Measurements from ENCODE around the gene CUX1.

The CUX1 gene

DNA sequence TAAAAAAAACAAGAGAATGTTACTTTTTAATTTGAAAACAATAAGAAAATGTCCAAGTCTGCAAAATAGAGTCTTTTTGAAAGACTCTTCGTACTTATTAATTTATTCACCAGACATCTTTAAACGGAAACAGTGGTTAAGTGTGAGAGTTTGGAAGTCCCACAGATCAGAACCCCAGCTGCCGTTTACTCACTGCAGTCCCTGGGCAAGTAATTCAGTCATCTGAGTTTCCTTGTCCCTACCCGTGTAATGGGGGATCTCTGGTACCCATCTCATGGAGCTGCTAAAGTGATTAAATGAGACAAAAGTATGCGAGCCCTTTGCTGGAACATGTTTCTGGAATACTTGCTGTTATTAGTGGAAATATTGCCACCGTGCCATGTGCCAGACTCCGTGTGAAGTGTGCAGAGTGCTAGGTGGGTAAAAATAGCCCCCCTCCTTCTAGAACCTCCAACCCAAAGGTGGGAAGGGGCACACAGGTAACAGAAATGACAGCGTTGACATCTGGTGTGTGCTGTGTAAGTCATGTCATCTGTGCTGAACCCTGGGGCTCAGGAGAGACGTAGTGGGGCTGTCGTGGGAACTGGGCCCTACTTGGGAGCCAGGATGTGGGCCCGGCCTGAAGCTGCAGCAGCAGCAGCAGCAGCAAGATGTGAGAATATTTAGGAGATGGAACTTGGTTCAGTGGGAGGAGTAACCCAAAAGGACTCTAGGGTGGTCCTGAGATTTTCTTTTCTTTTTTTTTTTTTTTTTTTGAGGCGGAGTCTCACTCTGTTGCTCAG lies 140.5 kb downstream of the CUX1 start:
- no peak for DNase-seq (ENCODE audit: low spot score)

DNA sequence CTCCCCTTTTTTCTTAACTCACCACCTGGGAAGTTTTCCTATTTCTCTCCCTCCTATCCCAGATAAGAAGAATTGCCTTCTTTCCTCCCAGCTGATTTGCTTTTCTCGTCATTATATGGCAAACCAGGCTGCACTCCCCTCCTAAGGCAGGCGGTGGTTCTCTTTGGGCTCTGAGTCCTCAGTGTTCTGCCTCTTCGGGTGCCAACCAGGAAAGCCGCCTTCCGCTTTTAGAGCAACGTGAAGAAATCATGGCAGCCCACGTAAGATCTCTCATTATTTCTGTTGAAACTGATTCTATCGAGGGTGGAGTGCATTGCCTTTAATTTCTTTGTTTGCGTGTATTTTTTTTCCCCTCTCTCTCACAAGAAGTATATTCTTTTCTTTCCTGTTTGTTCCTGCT lies 141.9 kb downstream of the CUX1 start:
- DNase-seq (ENCODE audit: low spot score): no peak

DNA sequence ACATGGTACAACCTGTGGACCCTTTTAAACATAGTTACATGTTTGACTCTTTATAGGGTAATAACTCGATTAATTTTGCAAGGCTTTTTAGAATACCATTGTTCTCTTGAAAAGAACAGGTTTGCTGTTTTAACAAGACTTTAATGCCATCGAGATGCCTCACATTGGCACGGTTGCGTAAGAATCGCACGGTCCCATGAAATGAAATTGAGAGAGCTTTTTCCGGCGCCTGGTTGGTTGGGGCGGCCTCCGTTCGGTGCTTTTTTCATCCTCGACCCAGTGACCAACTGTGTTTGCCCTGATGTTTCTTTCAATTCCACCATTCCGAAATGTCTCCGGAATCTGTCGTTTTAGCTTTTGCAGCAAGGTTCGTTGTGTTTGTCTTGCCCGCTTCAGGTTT lies 142.4 kb downstream of the CUX1 start:
- no peak for DNase-seq (ENCODE audit: low spot score)

DNA sequence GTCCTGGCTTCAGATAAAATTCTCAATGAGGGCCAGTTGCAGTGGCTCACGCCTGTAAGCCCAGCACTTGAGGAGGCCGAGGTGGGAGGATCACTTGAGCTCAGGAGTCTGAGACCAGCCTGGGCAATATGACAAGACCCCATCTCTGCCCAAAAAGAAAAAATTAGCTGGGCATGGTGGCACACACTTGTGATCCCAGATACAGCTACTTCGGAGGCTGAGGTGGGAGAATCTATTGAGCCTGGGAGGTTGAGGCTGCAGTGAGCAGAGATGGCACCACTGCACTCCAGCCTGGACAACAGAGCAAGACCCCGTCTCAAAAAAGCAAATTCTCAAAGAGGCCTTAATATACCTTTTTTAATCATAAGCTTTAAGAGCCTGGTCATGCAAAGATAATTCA lies 142.9 kb downstream of the CUX1 start:
- DNase-seq (ENCODE audit: low spot score): no peak

DNA sequence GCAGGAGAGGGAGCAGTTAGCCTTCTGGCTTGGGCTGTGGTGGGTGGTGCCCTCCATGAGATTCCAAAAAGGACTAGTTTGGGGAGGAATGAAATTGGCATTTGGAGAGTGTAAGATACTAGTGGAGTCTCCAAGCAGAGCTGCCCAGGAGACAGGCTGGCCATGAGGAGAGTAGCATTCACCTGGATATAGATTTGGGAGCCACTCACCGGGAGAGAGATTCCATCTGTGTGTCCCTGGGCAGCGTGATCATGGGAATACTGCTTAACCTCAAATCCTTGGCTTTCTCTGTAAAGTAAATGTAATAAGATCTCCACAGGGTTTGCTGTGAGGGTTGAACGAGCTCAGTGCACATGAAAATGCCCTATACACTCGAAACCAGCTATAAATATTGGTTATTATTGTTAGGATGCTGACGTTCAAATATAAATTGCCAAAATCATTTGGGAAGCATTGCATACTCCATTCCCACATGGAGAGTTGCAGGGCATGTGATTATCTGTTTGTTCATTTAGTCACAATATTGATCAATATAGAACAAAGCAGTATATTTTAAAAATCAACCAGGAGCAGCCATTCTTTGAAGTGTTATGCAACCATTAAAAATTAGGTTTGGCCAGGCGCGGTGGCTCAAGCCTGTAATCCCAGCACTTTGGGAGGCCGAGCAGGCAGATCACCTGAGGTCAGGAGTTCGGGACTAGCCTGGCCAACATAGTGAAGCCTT lies 143.7 kb downstream of the CUX1 start:
- no peak for DNase-seq (ENCODE audit: low spot score)

DNA sequence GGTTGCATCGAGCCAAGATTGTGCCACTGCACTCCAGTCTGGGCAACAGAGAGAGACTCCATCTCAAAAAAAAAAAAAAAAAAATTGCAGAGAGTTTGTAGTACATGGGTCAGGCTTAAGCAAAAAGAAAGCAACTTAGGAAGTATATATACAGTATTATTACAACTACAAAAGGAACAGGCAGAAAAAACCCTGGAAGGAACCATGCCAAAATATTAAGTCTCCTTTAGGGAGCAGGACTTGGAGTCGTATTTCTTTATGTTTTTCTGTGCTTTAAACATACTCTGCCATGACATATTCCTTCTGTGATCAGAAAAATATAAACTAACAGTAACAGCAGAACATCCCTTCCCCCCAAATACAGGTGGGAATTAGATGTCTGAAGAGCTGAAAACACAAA lies 144.4 kb downstream of the CUX1 start:
- DNase-seq (ENCODE audit: low spot score): no peak

DNA sequence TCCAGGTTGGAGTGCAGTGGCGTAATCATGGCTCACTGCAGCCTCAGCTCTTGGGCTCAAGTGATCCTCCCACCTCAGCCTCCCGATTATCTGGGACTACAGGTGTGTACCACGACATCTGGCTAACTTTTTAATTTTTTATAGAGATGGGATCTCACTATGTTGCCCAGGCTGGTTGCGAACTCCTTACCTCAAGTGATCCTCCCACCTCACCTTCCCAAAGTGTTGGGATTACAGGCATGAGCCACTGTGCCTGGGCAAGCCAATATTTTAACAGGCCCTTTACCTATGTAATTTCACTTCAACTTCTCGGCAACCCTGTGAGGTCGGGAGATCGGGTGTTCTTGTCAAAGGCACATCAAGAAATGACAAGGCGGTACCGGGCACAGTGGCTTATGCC lies 146.3 kb downstream of the CUX1 start:
- DNase-seq (ENCODE audit: low spot score): no peak

DNA sequence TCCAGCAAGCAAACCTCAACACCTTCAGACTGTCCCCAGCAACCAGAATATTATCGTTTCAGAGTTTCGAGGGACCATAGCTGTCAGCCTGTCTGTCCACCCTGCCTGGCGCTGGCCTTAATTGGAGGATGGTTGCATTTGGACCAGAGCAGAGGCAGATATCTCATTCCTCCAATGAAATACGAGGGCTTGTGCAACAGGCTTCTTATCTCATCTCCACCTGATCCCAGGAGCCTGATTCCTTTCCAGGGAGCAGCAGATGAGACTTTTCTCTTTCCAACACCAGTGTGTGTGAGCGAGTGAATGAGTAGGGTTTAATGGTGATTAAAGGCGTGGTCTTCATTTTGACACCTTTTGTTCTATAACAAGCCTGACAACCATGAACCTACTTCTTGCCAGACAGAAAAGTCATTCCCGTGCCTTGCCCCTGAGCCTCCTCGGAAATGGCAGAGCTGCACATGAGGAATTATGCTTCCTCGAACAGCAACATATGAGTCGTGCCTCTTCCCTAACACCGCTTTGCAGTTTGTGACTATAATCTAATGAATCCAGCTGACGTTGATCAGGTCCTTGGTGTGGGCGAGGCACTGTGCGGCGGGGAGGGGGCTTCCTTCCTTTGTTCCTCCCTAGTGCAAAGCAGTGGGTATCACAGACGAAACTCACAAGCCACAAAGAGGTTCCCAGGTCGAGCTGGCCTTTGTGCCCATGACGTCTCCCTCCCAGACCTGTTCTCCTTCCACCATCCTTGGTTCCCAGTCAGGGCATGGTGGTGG lies 147.4 kb downstream of the CUX1 start:
- no peak for DNase-seq (ENCODE audit: low spot score)

DNA sequence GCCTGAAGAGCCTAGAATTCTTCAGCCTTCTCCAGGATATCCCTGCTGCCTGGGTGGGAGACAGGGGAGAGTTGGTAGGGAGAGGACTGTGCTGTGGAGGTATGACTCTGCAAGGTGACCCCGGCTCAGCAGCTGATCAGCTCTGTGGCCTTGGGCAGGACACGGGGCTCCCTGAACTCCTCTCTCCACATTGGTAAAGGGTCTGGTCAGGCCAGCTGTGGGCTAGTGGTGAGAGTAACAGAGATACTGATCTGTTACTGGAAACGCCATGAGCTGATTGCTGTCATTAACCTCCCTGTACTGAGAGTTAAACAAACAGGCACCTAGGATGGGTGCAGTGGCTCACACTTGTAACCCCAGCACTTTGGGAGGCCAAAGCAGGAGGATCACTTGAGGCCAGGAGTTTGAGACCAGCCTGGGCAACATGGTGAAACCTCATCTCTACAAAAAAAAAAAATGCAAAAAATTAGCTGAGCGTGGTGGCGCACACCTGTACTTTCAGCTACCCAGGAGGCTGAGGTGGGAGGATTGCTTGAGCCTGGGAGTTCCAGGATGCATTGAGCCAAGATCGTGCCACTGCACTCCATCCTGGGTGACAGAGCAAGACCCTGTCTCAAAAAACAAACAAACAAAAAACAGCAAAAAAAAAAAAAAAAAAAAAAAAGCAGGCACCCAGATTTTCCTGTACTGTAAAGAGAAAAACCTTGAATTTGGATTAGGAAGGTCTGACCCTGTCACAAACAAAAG lies 151.5 kb downstream of the CUX1 start:
- DNase-seq (ENCODE audit: low spot score): no peak

DNA sequence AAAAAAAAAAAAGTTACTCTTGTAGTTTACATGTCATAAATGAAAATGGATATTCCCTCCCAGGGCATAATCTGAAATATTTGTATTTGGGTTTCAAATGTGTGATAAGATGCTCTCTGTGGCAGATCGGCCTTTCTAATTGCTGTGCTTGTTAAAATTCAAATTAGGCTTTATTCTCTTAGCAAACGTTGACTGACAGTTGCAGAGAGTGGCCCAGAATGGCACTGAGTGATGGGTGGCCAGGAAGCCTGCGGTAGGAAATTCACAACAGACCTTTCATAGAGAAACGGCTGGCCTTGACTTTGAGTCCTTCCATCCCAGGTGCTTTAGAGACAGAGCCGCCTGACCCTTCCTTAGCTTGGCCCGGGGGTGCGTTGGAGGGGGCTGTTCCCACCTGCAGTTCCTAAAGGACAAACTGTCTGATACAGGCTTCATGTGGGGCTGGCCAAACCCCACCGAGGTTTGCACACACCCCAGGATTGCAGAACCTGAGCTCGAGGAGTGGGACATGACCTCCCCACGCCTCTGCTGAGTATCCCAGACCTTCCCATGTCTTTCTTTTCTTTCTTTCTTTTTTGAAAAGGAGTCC lies 152.7 kb downstream of the CUX1 start:
- DNase-seq (ENCODE audit: low spot score): no peak

DNA sequence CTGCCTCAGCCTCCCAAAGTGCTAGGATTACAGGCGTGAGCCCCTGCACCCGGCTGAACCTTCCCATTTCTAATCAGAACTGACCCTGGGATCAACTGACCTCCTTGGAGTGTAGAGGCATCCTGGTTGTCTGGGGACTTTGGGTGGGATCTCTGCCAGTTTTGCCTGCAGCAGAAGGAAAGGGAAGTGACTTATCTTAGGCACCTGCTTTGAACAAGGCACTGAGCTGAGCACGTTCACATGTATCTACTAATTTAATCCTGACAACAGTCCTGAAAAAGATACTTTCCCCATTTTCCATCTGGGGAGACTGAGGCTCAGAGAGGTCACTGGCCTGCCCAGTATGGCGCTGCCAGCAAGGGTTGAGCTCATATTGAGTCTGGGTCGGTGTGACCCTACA lies 153.4 kb downstream of the CUX1 start:
- DNase-seq (ENCODE audit: low spot score): no peak

DNA sequence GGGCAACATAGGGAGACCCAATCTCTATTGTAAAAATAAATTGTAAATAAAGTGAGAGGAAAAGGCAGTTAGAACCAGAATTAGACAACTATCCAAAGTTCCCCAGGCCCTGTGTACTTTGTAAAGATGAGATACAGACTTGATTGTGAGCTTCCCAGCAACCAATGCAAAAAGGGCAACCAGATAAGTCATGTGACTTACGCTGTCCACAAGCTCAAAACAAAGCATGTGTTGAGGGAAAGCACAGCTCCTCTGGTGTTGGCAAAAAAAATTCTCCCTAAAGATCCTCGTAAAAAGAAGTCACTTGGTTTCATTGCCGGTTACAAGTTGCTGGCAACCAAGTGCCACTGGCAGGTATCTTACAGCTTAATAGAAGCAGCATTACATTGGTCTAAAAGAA lies 154.0 kb downstream of the CUX1 start:
- DNase-seq (ENCODE audit: low spot score): no peak

DNA sequence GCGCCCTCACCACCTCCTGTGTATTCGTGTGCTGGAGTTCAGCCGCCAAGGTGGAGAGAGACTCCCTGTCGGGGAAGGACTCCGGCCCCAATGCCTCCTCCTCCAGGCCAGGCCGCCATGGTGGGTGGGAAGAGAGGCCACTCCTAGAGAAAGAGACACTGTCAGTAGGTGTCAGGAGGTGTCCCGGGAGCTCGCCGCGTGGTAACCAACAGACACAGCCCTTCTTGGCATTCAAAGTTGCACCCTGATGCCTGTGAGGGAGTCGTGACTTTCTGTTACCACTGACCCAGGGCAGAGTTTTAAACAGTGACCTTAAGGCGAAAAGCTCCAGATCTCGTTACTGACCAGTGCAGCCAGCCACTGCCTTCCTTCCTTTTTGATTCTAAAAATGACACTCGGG lies 155.2 kb downstream of the CUX1 start:
- DNase-seq (ENCODE audit: low spot score): no peak

DNA sequence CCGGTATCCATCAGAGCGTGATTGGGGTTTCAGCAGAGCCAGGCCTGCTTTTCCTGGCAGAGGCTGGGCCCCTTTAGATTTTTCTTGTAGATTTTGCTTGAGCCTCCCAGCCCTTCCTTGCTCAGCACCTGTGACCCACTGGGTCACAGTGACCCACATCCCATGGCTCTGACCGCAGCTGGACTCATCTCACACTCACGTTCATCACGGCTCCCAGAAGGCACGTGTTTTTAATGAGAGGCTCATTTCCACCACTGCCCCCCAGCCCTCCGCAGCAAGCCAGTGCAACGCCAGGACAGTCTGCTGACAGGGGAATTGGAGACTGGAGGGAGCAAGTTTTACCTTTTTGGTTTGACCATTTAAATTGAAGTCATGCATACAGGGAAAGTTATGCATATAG lies 155.7 kb downstream of the CUX1 start:
- DNase-seq (ENCODE audit: low spot score): no peak

DNA sequence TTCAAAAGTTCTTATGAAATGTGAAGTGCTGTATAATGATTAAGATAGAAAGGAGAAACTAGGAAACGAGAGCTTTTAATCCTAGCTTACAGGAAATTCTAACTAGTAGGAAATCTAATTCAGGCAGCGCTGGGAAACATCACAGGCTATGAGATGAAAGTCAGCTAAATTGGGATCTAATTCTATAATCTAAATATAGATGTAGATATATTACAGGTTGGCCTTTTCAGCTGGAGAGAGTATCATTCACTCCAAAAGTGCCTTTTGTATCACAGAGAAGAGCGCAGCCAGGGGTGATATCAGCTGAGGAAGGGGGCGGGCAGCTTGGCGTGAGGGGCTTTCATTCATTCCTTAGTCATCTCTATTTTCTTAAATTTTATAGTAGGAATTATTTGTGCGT lies 157.0 kb downstream of the CUX1 start:
- DNase-seq (ENCODE audit: low spot score): no peak

DNA sequence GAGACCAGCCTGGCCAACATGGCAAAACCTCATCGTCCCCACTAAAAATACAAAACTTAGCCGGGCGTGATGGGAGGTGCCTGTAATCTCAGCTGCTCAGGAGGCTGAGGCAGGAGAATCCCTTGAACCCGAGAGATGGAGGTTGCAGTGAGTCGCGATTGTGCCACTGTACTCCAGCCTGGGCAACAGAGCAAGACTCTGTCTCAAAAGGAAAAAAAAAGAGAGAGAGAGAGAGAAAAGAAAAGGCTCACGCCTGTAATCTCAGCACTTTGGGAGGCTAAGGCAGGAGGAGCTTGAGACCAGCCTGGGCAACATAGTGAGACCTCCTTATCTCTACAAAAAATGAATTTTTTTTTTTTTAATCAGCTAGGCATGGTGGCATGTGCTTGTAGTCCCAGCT lies 157.6 kb downstream of the CUX1 start:
- DNase-seq (ENCODE audit: low spot score): no peak

DNA sequence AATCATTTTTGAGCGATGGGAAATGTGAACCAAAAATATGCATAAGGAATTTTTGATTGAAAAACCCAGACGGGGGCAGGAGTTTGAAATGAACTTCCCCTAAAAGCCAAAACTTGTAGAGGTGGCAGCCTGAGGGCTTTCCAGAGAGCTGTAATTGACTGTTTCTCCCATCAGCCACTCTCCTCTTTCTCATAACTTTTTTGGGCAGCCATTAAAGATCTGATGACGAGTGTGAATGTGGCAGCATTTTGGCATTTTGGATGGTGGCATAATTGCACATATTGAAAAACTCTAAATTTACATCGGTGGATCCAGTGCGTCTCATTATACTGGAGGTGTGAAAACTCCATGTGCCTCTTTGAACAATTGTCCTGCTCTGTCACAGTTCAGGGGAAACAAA lies 159.0 kb downstream of the CUX1 start:
- no peak for DNase-seq (ENCODE audit: low spot score)

DNA sequence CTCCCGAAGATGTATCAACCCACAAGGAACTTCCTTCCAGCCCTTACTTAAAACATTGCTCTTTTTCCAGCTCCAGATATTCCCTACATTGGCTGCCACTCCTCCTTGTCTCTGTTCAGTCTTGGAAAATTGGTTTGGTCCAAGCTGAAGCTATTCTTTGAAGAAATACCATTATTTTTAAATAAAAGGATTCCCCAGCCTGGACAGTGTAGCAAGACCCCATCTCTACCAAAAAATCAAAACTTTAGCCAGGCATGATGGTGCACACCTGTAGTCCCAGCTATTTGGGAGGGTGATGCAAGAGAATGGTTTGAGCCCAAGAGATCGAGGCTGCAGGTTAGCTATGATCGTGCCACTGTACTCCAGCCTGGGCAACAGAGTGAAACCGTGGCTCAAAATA lies 159.8 kb downstream of the CUX1 start:
- no peak for DNase-seq (ENCODE audit: low spot score)

DNA sequence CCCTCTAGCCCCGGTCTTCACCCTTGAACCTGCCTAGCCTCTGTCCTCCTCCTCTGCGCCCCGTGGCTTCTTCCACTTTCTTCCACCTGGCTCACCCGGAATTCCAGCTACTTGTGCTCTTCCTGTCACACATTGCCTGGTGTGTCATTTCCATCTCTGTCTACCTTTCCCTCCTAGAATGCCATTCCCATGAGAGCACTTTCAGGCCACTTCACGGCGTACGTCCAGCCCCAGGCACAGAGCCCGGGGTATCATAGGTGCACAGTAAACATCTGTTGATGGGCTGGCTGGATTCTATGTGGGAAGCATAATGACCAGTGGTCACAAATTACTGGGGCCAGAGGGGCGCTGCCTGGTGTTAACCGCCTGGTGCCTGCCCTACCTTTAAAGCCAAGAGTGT lies 161.3 kb downstream of the CUX1 start:
- no peak for DNase-seq (ENCODE audit: low spot score)

DNA sequence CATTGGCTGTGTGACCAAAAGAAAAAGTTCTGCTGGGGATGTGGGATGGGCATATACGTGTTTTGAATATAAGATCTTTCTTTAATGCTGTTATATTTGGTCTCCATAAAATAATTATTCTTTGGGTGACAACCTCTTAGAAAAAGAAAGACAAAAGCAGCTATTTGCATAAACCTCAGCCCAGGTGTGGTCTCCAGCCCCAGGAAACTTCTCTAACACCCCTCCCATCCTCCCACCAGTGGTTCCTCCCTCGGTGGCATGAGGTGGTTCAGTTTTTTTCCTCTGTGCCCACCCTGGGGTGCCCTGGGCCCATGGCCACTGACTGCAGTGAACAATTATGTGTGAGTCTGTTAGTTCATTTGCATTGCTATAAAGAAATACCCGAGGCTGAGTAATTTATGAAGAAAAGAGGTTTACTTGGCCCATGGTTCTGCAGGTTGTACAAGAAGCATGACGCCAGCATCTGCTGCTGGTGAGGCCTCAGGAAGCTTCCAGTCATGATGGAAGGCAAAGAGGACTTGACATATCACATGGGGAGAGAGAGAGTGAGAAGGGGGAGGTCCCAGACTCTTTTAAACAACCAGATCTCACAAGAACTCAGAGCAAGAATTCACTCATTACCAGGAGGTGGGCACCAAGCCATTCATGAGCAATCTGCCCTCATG lies 165.9 kb downstream of the CUX1 start:
- DNase-seq (ENCODE audit: low spot score): no peak

DNA sequence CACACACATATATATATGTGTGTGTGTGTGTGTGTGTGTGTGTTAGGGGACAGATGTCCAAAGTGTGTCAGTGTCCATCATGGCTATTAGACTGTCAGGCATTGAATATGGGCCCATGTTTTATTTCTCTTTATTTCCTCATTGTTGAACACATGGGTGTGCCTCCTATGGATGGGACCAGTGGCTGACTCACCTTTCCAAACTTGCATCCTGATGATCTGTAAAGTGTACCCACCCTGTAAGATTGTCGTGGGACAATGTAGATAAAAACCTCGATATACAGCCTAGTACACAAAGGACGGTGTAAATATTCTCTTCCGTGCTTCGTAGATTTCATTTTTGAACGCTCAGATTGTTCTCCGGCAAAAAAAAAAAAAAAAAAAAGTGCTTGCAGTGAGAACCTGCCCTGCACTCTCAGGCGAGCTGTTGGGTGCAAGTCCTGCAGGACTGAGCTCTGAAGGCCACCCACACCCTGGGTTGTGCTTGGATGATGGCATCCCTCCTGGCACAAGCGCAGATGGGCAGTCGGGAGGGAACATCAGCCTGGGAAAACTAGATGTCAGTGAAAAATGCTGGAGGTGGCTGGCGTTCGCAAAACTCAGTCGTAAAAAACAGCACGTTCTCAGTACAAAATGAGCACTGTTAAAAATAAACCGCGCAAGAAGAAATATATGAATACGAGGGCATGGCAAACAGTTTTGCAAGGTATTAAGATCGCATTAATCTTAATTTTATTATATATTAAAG lies 166.9 kb downstream of the CUX1 start:
- no peak for DNase-seq (ENCODE audit: low spot score)

Data from NAMALWA (cell line).